Fibroblast of pulmonary artery (primary cell): ENCODE measurements around the gene BICDL2.

Source experiments
- DNase-seq: peaks from one replicate; pipeline ENCODE4 v3.0.0-alpha.2; 2010; ENCODE audit warnings: low read depth
- H3K4me3 ChIP-seq: replicated peaks from 2 replicates; pipeline ENCODE4 v1.5.1; 2011; ENCODE audit warnings: low read depth, mild to moderate bottlenecking, control low read depth, low read length, moderate library complexity
- TF ChIP-seq, protein P1 (sequence below): IDR thresholded peaks from 2 replicates; pipeline ENCODE4 v1.5.1; 2011; ENCODE audit warnings: mild to moderate bottlenecking, control low read depth, low read length, inconsistent platforms; ENCODE audit errors: missing control alignments

Gene BICDL2

DNA sequence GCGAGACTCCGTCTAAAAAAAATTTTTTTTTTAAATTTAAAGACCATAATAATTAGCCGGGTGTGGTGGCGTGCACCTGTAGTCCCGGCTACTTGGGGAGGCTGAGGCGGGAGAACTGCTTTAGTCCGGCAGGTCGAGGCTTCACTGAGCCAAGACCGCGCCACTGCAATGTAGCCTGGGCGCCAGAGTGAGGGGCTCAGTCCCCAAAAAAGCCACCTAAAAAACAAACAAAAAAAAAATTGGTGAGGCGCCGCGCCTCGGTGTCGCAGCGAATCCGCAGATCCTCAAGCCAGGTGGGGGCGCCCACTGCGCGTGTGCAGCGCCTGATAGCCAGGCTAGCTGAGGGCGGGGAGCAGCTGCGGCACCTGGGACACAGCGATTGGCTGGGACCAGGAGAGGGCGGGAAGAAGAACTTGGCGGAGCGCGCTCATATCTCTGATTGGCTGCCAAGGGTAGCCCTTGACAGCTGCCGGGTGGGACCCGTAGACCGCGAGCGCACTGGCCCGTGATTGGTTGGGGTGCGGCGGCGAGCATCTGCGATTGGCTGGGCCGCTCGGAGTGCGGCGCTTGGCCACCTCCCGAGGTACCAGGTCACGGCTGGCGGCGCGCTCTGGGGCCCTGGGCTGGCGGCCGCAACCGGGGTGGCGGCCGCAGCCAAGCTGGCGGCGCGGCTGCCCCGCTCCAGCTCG lies 33.0 kb downstream of the BICDL2 start:
- H3K4me3 ChIP-seq, result no peak overlapping the region
- TF ChIP-seq, protein P1, sequence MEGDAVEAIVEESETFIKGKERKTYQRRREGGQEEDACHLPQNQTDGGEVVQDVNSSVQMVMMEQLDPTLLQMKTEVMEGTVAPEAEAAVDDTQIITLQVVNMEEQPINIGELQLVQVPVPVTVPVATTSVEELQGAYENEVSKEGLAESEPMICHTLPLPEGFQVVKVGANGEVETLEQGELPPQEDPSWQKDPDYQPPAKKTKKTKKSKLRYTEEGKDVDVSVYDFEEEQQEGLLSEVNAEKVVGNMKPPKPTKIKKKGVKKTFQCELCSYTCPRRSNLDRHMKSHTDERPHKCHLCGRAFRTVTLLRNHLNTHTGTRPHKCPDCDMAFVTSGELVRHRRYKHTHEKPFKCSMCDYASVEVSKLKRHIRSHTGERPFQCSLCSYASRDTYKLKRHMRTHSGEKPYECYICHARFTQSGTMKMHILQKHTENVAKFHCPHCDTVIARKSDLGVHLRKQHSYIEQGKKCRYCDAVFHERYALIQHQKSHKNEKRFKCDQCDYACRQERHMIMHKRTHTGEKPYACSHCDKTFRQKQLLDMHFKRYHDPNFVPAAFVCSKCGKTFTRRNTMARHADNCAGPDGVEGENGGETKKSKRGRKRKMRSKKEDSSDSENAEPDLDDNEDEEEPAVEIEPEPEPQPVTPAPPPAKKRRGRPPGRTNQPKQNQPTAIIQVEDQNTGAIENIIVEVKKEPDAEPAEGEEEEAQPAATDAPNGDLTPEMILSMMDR, result peak; percentile 21
- DNase-seq, result peak; percentile 99

GRCh38 chr16:3001316-3001715 lies 35.4 kb downstream of the BICDL2 start:
- TF ChIP-seq, protein P1, result no peak
- H3K4me3 ChIP-seq, result no peak overlapping the region
- no peak for DNase-seq

GRCh38 chr16:3000540-3000939 lies 36.2 kb downstream of the BICDL2 start:
- no peak for DNase-seq
- no peak overlapping the region for H3K4me3 ChIP-seq
- TF ChIP-seq, protein P1, result no peak

DNA sequence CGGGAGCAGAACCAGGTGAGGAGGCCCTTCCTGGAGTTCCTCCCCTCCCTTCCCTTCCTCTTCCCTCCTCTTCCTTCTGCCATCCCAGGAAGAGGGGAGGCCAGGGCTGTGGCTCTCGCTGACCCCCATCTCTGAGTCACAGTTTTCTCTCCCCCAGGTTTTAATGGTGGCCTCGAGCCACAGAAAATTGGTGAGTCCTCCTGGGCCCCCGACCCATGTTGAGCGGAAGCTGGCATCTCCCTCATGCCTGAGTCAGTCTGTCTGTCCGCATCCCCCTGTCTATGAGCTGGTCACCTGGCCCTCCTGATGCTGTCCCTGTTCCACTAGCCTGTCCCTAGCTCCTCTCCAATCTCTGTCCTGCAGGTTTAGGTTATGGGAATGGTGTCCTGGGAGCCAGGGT lies 36.8 kb downstream of the BICDL2 start:
- TF ChIP-seq, protein P1, result no peak
- no peak overlapping the region for H3K4me3 ChIP-seq
- DNase-seq, result no peak

DNA sequence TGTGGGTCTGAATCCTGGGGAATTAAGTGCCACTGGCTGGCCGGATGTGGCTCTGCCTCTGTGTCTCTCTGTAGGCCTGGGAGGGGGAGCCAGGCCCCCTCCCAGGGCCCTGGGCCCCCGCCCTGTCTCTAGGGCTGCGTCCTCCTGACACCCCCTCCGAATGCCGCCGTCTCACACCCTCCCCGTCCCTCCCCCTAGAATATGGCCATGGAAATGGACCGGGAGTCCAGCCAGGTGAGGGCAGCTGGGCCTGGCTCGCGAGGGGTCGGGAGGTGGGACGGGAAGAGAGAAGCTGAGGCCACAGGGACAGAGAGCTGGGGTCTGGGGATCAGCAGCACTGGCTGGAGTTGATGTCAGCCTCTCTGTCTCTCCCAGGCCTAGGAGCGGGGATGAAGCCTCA lies 40.4 kb downstream of the BICDL2 start:
- DNase-seq, result no peak
- H3K4me3 ChIP-seq, result no peak overlapping the region

GRCh38 chr16:2992383-2993081 lies 44.2 kb downstream of the BICDL2 start:
- TF ChIP-seq, protein P1, result no peak
- no peak for DNase-seq
- H3K4me3 ChIP-seq, result no peak overlapping the region

More for the DNA sequence above, 40.4 kb downstream of the BICDL2 start:
- TF ChIP-seq, protein P1, result no peak
